ENCODE data around the gene TAGAP.

Gene TAGAP

DNA sequence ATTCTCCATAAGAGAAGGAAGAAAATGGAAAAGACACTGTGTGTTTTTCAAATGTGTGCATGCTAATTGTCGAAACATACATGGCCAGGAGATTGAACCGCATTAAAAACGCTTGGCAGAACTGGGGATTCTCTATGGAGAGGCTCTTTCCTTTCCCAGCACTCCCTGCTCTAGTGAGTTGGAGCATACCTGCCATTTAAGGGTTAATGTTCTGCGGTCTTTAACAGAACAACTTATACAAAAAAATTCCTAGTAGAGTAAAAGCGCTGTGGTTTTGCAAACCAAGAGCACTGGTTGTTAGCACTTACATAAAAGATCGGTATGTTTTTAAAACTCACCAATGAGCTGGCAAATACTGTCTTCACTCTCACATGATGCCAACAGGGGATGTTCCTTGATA lies 1.5 kb downstream of the TAGAP start:
- Histone ChIP-seq H2BK12ac (ENCODE audit: low read length) (no peak overlapping the region), H3K4me3 (ENCODE audit: low read length in 2 of 2) (no peak overlapping the region), H3K14ac (ENCODE audit: low read length) (no peak overlapping the region), H3K23ac (ENCODE audit: low read depth, low read length, poor library complexity) (no peak overlapping the region), H2BK15ac (ENCODE audit: low read length) (no peak overlapping the region), H3K27ac (replicated peaks; ENCODE audit: low read length) (no peak overlapping the region), H4K8ac (ENCODE audit: low read depth, low read length) (no peak overlapping the region), H3K36me3 (replicated peaks in 1 of 2; ENCODE audit: control insufficient read depth in 2 of 2, insufficient read depth in 2 of 2, low read length in 2 of 2) (no peaks in the 10 kb centered on the region), H3K27me3 (ENCODE audit: control insufficient read depth in 3 of 3, insufficient read depth in 3 of 3, low read depth in 1 of 3, low read length in 3 of 3) (peaks cover 0 to 27% (median 0%) of the 10 kb centered on the region in 3 experiments), H3K9me3 (replicated peaks in 1 of 2; ENCODE audit: control insufficient read depth in 2 of 2, insufficient read depth in 1 of 2, low read depth in 1 of 2, low read length in 2 of 2) (no peaks in the 10 kb centered on the region), H3K18ac (ENCODE audit: low read length) (no peak overlapping the region), H3K9ac (ENCODE audit: low read depth, low read length, poor library complexity) (no peak overlapping the region), H2BK120ac (ENCODE audit: low read depth, low read length) (no peak overlapping the region), H3K4me2 (ENCODE audit: insufficient read depth, low read length, poor library complexity, severe bottlenecking) (no peak overlapping the region), H2BK5ac (ENCODE audit: low read length) (no peak overlapping the region), H2AFZ (ENCODE audit: low read length) (no peak overlapping the region), H2AK5ac (ENCODE audit: low read depth, low read length) (no peak overlapping the region), H3K4me1 (ENCODE audit: control insufficient read depth in 2 of 2, insufficient read depth in 1 of 2, low read depth in 1 of 2, low read length in 2 of 2) (no peaks in the 10 kb centered on the region), H3K79me1 (ENCODE audit: low read depth, low read length) (no peaks in the 10 kb centered on the region), H4K91ac (ENCODE audit: low read depth, low read length, poor library complexity) (no peak overlapping the region), H3K4ac (ENCODE audit: low read length) (no peak overlapping the region)
- no peak for DNase-seq (ENCODE audit: low spot score)
- WGBS, 2 donors (ENCODE audit: extremely low coverage in 2 of 2, insufficient read length in 2 of 2, insufficient replicate concordance in 1 of 2) = no CpG with 5 or more reads among the region's 6 CpGs

DNA sequence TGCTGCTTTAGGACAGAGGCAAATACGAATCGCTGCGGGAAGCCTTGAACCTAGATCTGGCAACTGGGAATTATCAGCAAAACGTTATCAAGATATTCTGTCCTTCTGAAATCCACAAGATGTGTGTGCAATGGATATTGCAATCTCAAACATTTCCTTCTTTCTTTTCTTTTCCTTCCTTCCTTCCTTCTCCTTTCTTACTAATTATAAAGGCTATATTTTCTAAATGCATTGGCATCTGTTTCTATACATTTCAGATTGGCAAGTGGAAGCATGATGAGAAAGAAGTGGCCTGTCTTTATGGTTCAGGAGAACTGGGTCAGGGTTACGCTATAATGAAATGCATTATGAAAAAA lies 2.0 kb downstream of the TAGAP start:
- no peaks in the 10 kb centered on the region for H3K36me3 ChIP-seq (replicated peaks in 1 of 2; ENCODE audit: control insufficient read depth in 2 of 2, insufficient read depth in 2 of 2, low read length in 2 of 2)
- H3K4me3 ChIP-seq (ENCODE audit: low read length in 2 of 2) = no peak overlapping the region
- no peak overlapping the region for H3K4me2 ChIP-seq (ENCODE audit: insufficient read depth, low read length, poor library complexity, severe bottlenecking)
- H2BK5ac ChIP-seq (ENCODE audit: low read length) = no peak overlapping the region
- H3K23ac ChIP-seq (ENCODE audit: low read depth, low read length, poor library complexity) = no peak overlapping the region
- H3K4ac ChIP-seq (ENCODE audit: low read length) = no peak overlapping the region
- no peak overlapping the region for H3K18ac ChIP-seq (ENCODE audit: low read length)
- H3K27ac ChIP-seq (replicated peaks; ENCODE audit: low read length) = no peak overlapping the region
- no peaks in the 10 kb centered on the region for H3K79me1 ChIP-seq (ENCODE audit: low read depth, low read length)
- H2BK12ac ChIP-seq (ENCODE audit: low read length) = no peak overlapping the region
- H2AFZ ChIP-seq (ENCODE audit: low read length) = no peak overlapping the region
- WGBS, 2 donors (ENCODE audit: extremely low coverage in 2 of 2, insufficient read length in 2 of 2, insufficient replicate concordance in 1 of 2) = no CpG with 5 or more reads among the region's 5 CpGs
- no peak for DNase-seq (ENCODE audit: low spot score)
- no peaks in the 10 kb centered on the region for H3K9me3 ChIP-seq (replicated peaks in 1 of 2; ENCODE audit: control insufficient read depth in 2 of 2, insufficient read depth in 1 of 2, low read depth in 1 of 2, low read length in 2 of 2)
- H4K91ac ChIP-seq (ENCODE audit: low read depth, low read length, poor library complexity) = no peak overlapping the region
- no peak overlapping the region for H2AK5ac ChIP-seq (ENCODE audit: low read depth, low read length)
- H3K27me3 ChIP-seq (ENCODE audit: control insufficient read depth in 3 of 3, insufficient read depth in 3 of 3, low read depth in 1 of 3, low read length in 3 of 3) = peaks cover 0 to 28% (median 0%) of the 10 kb centered on the region in 3 experiments
- no peaks in the 10 kb centered on the region for H3K4me1 ChIP-seq (ENCODE audit: control insufficient read depth in 2 of 2, insufficient read depth in 1 of 2, low read depth in 1 of 2, low read length in 2 of 2)
- H4K8ac ChIP-seq (ENCODE audit: low read depth, low read length) = no peak overlapping the region
- H2BK120ac ChIP-seq (ENCODE audit: low read depth, low read length) = no peak overlapping the region
- no peak overlapping the region for H3K14ac ChIP-seq (ENCODE audit: low read length)
- H2BK15ac ChIP-seq (ENCODE audit: low read length) = no peak overlapping the region
- no peak overlapping the region for H3K9ac ChIP-seq (ENCODE audit: low read depth, low read length, poor library complexity)

DNA sequence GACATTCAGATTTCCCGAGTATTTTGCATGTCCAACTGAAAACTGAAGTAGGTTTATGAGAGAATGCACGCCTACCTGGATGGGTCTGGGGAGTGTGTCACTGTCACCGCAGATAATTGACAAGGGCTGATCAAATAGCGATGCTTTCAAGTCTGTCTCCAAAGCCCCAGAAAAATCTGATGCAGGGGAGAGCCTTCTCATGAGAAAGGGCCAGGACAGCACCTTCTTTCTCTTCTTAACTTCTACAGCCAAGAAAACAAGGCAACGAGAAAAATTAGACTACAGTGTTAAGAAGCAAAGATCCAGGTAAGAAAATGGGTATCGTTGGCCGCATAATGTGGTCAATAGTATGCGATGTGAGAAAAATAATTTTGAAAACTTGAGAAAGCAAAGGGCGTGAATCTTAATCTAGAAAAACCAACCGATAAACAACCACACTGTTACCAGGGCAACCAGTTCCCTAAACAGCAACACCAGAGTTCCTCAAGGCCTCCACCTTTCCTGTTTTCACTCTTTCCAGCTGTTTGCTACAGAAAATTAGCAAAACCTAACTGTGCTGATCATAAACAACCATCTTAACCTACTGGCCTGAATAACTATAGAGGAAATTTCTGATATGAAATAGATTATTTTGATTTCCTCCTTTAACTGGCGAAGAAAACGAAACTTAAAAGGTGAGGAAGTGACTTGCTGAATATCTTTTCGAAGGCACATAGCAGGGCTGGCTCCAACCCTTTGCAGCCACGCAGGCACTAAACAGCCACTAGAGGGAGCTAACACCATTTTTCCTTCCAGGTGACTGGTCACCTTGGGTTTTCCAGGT lies 2.6 kb downstream of the TAGAP start:
- no peaks in the 10 kb centered on the region for H3K4me1 ChIP-seq (ENCODE audit: control insufficient read depth in 2 of 2, insufficient read depth in 1 of 2, low read depth in 1 of 2, low read length in 2 of 2)
- H3K4me2 ChIP-seq (ENCODE audit: insufficient read depth, low read length, poor library complexity, severe bottlenecking) = no peak overlapping the region
- no peak overlapping the region for H4K8ac ChIP-seq (ENCODE audit: low read depth, low read length)
- DNase-seq (ENCODE audit: low spot score) = peak; percentile 66
- no peak overlapping the region for H2BK120ac ChIP-seq (ENCODE audit: low read depth, low read length)
- H3K4ac ChIP-seq (ENCODE audit: low read length) = no peak overlapping the region
- H3K79me1 ChIP-seq (ENCODE audit: low read depth, low read length) = no peaks in the 10 kb centered on the region
- H3K36me3 ChIP-seq (replicated peaks in 1 of 2; ENCODE audit: control insufficient read depth in 2 of 2, insufficient read depth in 2 of 2, low read length in 2 of 2) = no peaks in the 10 kb centered on the region
- no peak overlapping the region for H2AK5ac ChIP-seq (ENCODE audit: low read depth, low read length)
- no peaks in the 10 kb centered on the region for H3K9me3 ChIP-seq (replicated peaks in 1 of 2; ENCODE audit: control insufficient read depth in 2 of 2, insufficient read depth in 1 of 2, low read depth in 1 of 2, low read length in 2 of 2)
- no peak overlapping the region for H2AFZ ChIP-seq (ENCODE audit: low read length)
- H3K27me3 ChIP-seq (ENCODE audit: control insufficient read depth in 3 of 3, insufficient read depth in 3 of 3, low read depth in 1 of 3, low read length in 3 of 3) = peaks cover 0 to 30% (median 0%) of the 10 kb centered on the region in 3 experiments
- H2BK12ac ChIP-seq (ENCODE audit: low read length) = no peak overlapping the region
- no peak overlapping the region for H4K91ac ChIP-seq (ENCODE audit: low read depth, low read length, poor library complexity)
- H3K4me3 ChIP-seq (ENCODE audit: low read length in 2 of 2) = no peak overlapping the region
- H2BK15ac ChIP-seq (ENCODE audit: low read length) = no peak overlapping the region
- no peak overlapping the region for H3K23ac ChIP-seq (ENCODE audit: low read depth, low read length, poor library complexity)
- WGBS, 2 donors (ENCODE audit: extremely low coverage in 2 of 2, insufficient read length in 2 of 2, insufficient replicate concordance in 1 of 2) = no CpG with 5 or more reads among the region's 14 CpGs
- H3K9ac ChIP-seq (ENCODE audit: low read depth, low read length, poor library complexity) = no peak overlapping the region
- H3K18ac ChIP-seq (ENCODE audit: low read length) = no peak overlapping the region
- H2BK5ac ChIP-seq (ENCODE audit: low read length) = no peak overlapping the region
- H3K14ac ChIP-seq (ENCODE audit: low read length) = no peak overlapping the region
- H3K27ac ChIP-seq (replicated peaks; ENCODE audit: low read length) = no peak overlapping the region

DNA sequence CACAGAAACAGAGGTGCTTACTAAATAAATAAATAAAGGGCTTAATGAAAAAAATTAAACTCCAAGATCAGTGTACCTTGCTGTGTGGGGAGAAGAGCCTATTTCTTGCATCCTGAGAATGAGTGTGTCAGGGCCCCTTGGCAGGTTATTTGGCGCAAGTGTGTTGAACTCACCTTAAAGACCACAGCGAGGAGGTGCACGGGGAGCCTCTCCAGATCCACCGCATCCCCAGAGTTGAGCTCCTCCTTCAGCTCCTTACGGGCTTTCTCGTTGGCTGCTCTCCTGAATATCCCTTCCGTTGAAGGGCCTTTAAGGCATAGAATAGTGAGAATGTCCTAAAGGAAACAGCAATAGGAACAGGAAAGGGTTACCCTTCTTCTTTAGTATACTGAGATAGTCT lies 3.6 kb downstream of the TAGAP start:
- no peak overlapping the region for H3K9ac ChIP-seq (ENCODE audit: low read depth, low read length, poor library complexity)
- H3K36me3 ChIP-seq (replicated peaks in 1 of 2; ENCODE audit: control insufficient read depth in 2 of 2, insufficient read depth in 2 of 2, low read length in 2 of 2) = no peaks in the 10 kb centered on the region
- no peak overlapping the region for H3K27ac ChIP-seq (replicated peaks; ENCODE audit: low read length)
- H2BK12ac ChIP-seq (ENCODE audit: low read length) = no peak overlapping the region
- H3K4me2 ChIP-seq (ENCODE audit: insufficient read depth, low read length, poor library complexity, severe bottlenecking) = no peak overlapping the region
- no peak overlapping the region for H2AK5ac ChIP-seq (ENCODE audit: low read depth, low read length)
- H2BK120ac ChIP-seq (ENCODE audit: low read depth, low read length) = no peak overlapping the region
- H2AFZ ChIP-seq (ENCODE audit: low read length) = no peak overlapping the region
- no peak overlapping the region for H4K91ac ChIP-seq (ENCODE audit: low read depth, low read length, poor library complexity)
- H2BK15ac ChIP-seq (ENCODE audit: low read length) = no peak overlapping the region
- DNase-seq (ENCODE audit: low spot score) = no peak
- H3K79me1 ChIP-seq (ENCODE audit: low read depth, low read length) = no peaks in the 10 kb centered on the region
- H2BK5ac ChIP-seq (ENCODE audit: low read length) = no peak overlapping the region
- H3K4ac ChIP-seq (ENCODE audit: low read length) = no peak overlapping the region
- peaks cover 0 to 30% (median 0%) of the 10 kb centered on the region in 3 experiments for H3K27me3 ChIP-seq (ENCODE audit: control insufficient read depth in 3 of 3, insufficient read depth in 3 of 3, low read depth in 1 of 3, low read length in 3 of 3)
- no peak overlapping the region for H3K23ac ChIP-seq (ENCODE audit: low read depth, low read length, poor library complexity)
- H4K8ac ChIP-seq (ENCODE audit: low read depth, low read length) = no peak overlapping the region
- H3K9me3 ChIP-seq (replicated peaks in 1 of 2; ENCODE audit: control insufficient read depth in 2 of 2, insufficient read depth in 1 of 2, low read depth in 1 of 2, low read length in 2 of 2) = no peaks in the 10 kb centered on the region
- H3K14ac ChIP-seq (ENCODE audit: low read length) = no peak overlapping the region
- H3K18ac ChIP-seq (ENCODE audit: low read length) = no peak overlapping the region
- no peak overlapping the region for H3K4me3 ChIP-seq (ENCODE audit: low read length in 2 of 2)
- WGBS, 2 donors (ENCODE audit: extremely low coverage in 2 of 2, insufficient read length in 2 of 2, insufficient replicate concordance in 1 of 2) = no CpG with 5 or more reads among the region's 7 CpGs
- H3K4me1 ChIP-seq (ENCODE audit: control insufficient read depth in 2 of 2, insufficient read depth in 1 of 2, low read depth in 1 of 2, low read length in 2 of 2) = no peaks in the 10 kb centered on the region

Data from neuronal stem cell (in vitro differentiated cells).